SIG-M5 treated with dmso at 0.1 percent for 504 hours (cell line): Measurements from ENCODE around the gene FAM216B.
"Not testable (repeated sequence)": the region's sequence is repeated elsewhere in the genome, so short reads cannot be mapped to it uniquely, and the experiment has no call there.

Experiments used
- DNase-seq: peaks from one replicate; lab custom pipeline; 2025; ENCODE audit not compliant: unreplicated experiment; lab: John Stamatoyannopoulos, UW

The FAM216B gene

GRCh38 chr13:42781352-42781751, at the start of gene FAM216B:
FAM216B (plus strand) TSS chr13:42781584; CDS start chr13:42784068, 2,484 bp downstream.
- no peak for DNase-seq

- no peak for DNase-seq
Observed at GRCh38 chr13:42732073-42732472, 49.3 kb upstream of the FAM216B start.

- no peak for DNase-seq
Observed at GRCh38 chr13:42733046-42733445, 48.3 kb upstream of the FAM216B start.

GRCh38 chr13:42735010-42735409, 46.4 kb upstream of the FAM216B start:
- DNase-seq, result no peak

GRCh38 chr13:42740753-42741152, 40.6 kb upstream of the FAM216B start:
- no peak for DNase-seq

GRCh38 chr13:42741914-42742313, 39.5 kb upstream of the FAM216B start:
- DNase-seq, result no peak

- no peak for DNase-seq
Observed at GRCh38 chr13:42745655-42746054, 35.7 kb upstream of the FAM216B start.

GRCh38 chr13:42746866-42747265, 34.5 kb upstream of the FAM216B start:
- DNase-seq, result no peak

- DNase-seq, result no peak
Observed at GRCh38 chr13:42747399-42747873, 33.9 kb upstream of the FAM216B start.

- no peak for DNase-seq
Observed at GRCh38 chr13:42750794-42751193, 30.6 kb upstream of the FAM216B start.

GRCh38 chr13:42751693-42752092, 29.7 kb upstream of the FAM216B start:
- DNase-seq, result no peak

- no peak for DNase-seq
Observed at GRCh38 chr13:42752731-42753130, 28.7 kb upstream of the FAM216B start.

GRCh38 chr13:42753697-42754096, 27.7 kb upstream of the FAM216B start:
- no peak for DNase-seq

GRCh38 chr13:42754801-42755510, 26.4 kb upstream of the FAM216B start:
- no peak for DNase-seq

- no peak for DNase-seq
Observed at GRCh38 chr13:42757678-42758420, 23.5 kb upstream of the FAM216B start.

GRCh38 chr13:42758515-42758914, 22.9 kb upstream of the FAM216B start:
- no peak for DNase-seq

GRCh38 chr13:42760951-42761350, 20.4 kb upstream of the FAM216B start:
- DNase-seq, result no peak

GRCh38 chr13:42762251-42762650, 19.1 kb upstream of the FAM216B start:
- no peak for DNase-seq

- DNase-seq, result no peak
Observed at GRCh38 chr13:42762917-42763316, 18.5 kb upstream of the FAM216B start.

- DNase-seq, result no peak
Observed at GRCh38 chr13:42766016-42766415, 15.4 kb upstream of the FAM216B start.

- DNase-seq, result no peak
Observed at GRCh38 chr13:42769650-42770049, 11.7 kb upstream of the FAM216B start.

GRCh38 chr13:42776558-42776957, 4.8 kb upstream of the FAM216B start:
- not testable (repeated sequence) for DNase-seq
